GM12872 (cell line): ENCODE measurements around the gene SHANK2.

ENCODE experiments used
- CTCF ChIP-seq: IDR thresholded peaks from 3 replicates; pipeline ENCODE4 v1.5.1; 2011; ENCODE audit warnings: low read depth, mild to moderate bottlenecking, low read length, moderate library complexity; ENCODE audit not compliant: insufficient read depth

The SHANK2 gene

GRCh38 chr11:71252269-71252769 is at the start of gene SHANK2:
Gene SHANK2 (minus strand): TSS chr11:71252577. CDS start chr11:71147326, 105,251 bp downstream.
- no peak for TF ChIP-seq CTCF

- no peak for TF ChIP-seq CTCF
These were observed 49.6 kb upstream of the SHANK2 start for GRCh38 chr11:71301858-71302533.

- TF ChIP-seq CTCF: no peak
These were observed 48.9 kb upstream of the SHANK2 start for GRCh38 chr11:71301046-71301857.

GRCh38 chr11:71300187-71300586 is 47.8 kb upstream of the SHANK2 start:
- TF ChIP-seq CTCF: no peak

- TF ChIP-seq CTCF: no peak
These were observed 46.4 kb upstream of the SHANK2 start for GRCh38 chr11:71298761-71299181.

GRCh38 chr11:71298016-71298550 is 45.7 kb upstream of the SHANK2 start:
- no peak for TF ChIP-seq CTCF
